Measurements from ENCODE around the gene RASSF4.

DNA sequence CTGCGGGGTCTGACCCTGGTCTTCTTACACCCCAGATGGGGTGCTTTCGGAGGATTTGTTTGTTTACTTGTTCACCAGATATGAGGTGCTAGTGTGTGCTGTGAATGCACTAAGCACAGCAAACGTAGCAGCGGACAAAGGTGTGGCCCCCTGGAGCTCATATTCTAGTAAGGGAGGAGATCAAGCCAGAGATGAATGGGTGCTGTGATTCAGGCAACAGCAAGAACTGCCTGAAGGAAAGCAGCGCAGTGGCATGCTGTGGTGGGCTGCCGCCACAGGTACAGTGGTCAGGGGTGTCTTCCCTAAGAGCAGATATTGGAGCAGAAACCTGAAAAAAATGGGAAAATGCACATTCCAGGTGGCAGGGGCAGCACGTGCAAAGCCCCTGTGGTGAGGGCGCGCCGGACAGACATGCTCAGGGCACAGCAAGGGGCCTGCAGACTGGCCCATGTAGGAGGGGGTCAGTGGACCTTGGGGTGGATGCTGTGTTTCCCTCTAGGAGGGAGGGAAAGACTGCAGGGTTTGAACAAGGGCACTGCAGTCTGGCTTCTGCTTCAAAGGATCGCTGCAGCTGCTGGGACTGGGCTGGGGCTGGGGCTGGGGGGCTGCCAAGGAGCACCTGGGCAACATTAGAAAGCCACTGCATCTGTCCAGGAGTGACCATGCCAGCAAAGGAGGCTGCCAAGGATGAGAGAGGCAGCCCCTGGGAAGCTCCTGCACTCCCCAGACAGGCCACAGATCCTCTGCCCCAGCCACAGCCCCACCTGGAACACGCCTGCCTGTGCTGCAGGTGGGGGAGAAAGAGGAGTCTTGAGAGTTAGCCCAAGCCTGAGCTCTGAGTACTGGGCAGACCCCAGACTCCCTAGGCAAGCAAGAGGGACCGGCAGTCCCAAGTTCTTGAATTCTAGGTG is 19.9 kb downstream of the RASSF4 start:
- no peak for TF ChIP-seq EZH2 (IDR thresholded peaks at IDR 0.05; ENCODE audit: insufficient read depth, poor library complexity, severe bottlenecking)
- TF ChIP-seq EZH2phosphoT487 (IDR thresholded peaks at IDR 0.05; ENCODE audit: insufficient read depth, low read depth): no peak
